ENCODE data around the gene IER5. TPM values are rescaled to one million over a fixed set of nuclear protein-coding genes. Genes with fewer than 3 reads are reported as not detected.

Gene IER5
- total RNA-seq, 1 donor from 2014 or later, result 18.0 TPM

- no peak for DNase-seq (ENCODE audit: low spot score)
- Mint-ChIP-seq H3K4me3 (ENCODE audit: unreplicated experiment) (peak overlapping the region; percentile 80), H3K27ac (ENCODE audit: unreplicated experiment) (peak overlapping the region; percentile 83), H3K9me3 (ENCODE audit: unreplicated experiment) (no peaks in the 10 kb centered on the region), H3K36me3 (ENCODE audit: low read depth, unreplicated experiment) (peaks cover 10% of the 10 kb centered on the region), H3K4me1 (ENCODE audit: unreplicated experiment) (peaks cover 60% of the 10 kb centered on the region), H3K27me3 (ENCODE audit: unreplicated experiment) (peaks cover 15% of the 10 kb centered on the region)
- TF ChIP-seq CTCF (IDR thresholded peaks at IDR 0.05; ENCODE audit: unreplicated experiment), result no peak
Observed at GRCh38 chr1:181136738-181137122, 48.2 kb downstream of the IER5 start.

- H3K9me3 Mint-ChIP-seq (ENCODE audit: unreplicated experiment), result no peaks in the 10 kb centered on the region
- peak overlapping the region; percentile 83 for H3K27ac Mint-ChIP-seq (ENCODE audit: unreplicated experiment)
- H3K4me3 Mint-ChIP-seq (ENCODE audit: unreplicated experiment), result no peak overlapping the region
- H3K4me1 Mint-ChIP-seq (ENCODE audit: unreplicated experiment), result peaks cover 66% of the 10 kb centered on the region
- peaks cover 15% of the 10 kb centered on the region for H3K27me3 Mint-ChIP-seq (ENCODE audit: unreplicated experiment)
- peaks cover 10% of the 10 kb centered on the region for H3K36me3 Mint-ChIP-seq (ENCODE audit: low read depth, unreplicated experiment)
- no peak for TF ChIP-seq CTCF (IDR thresholded peaks at IDR 0.05; ENCODE audit: unreplicated experiment)
- DNase-seq (ENCODE audit: low spot score), result no peak
Observed at GRCh38 chr1:181137217-181137743, 48.8 kb downstream of the IER5 start.

GRCh38 chr1:181139631-181140061 lies 51.1 kb downstream of the IER5 start:
- no peak for DNase-seq (ENCODE audit: low spot score)
- TF ChIP-seq CTCF (IDR thresholded peaks at IDR 0.05; ENCODE audit: unreplicated experiment), result no peak
- Mint-ChIP-seq H3K27ac (ENCODE audit: unreplicated experiment) (no peak overlapping the region), H3K9me3 (ENCODE audit: unreplicated experiment) (no peaks in the 10 kb centered on the region), H3K4me1 (ENCODE audit: unreplicated experiment) (peaks cover 66% of the 10 kb centered on the region), H3K36me3 (ENCODE audit: low read depth, unreplicated experiment) (peaks cover 10% of the 10 kb centered on the region), H3K27me3 (ENCODE audit: unreplicated experiment) (peaks cover 13% of the 10 kb centered on the region), H3K4me3 (ENCODE audit: unreplicated experiment) (no peak overlapping the region)

GRCh38 chr1:181140398-181140797 lies 51.9 kb downstream of the IER5 start:
- H3K4me1 Mint-ChIP-seq (ENCODE audit: unreplicated experiment), result peaks cover 59% of the 10 kb centered on the region
- H3K27me3 Mint-ChIP-seq (ENCODE audit: unreplicated experiment), result peaks cover 13% of the 10 kb centered on the region
- H3K9me3 Mint-ChIP-seq (ENCODE audit: unreplicated experiment), result no peaks in the 10 kb centered on the region
- H3K4me3 Mint-ChIP-seq (ENCODE audit: unreplicated experiment), result no peak overlapping the region
- no peak overlapping the region for H3K27ac Mint-ChIP-seq (ENCODE audit: unreplicated experiment)
- peaks cover 10% of the 10 kb centered on the region for H3K36me3 Mint-ChIP-seq (ENCODE audit: low read depth, unreplicated experiment)
- TF ChIP-seq CTCF (IDR thresholded peaks at IDR 0.05; ENCODE audit: unreplicated experiment), result no peak
- no peak for DNase-seq (ENCODE audit: low spot score)

- H3K36me3 Mint-ChIP-seq (ENCODE audit: low read depth, unreplicated experiment), result peaks cover 10% of the 10 kb centered on the region
- DNase-seq (ENCODE audit: low spot score), result no peak
- no peaks in the 10 kb centered on the region for H3K9me3 Mint-ChIP-seq (ENCODE audit: unreplicated experiment)
- no peak overlapping the region for H3K27ac Mint-ChIP-seq (ENCODE audit: unreplicated experiment)
- TF ChIP-seq CTCF (IDR thresholded peaks at IDR 0.05; ENCODE audit: unreplicated experiment), result no peak
- H3K27me3 Mint-ChIP-seq (ENCODE audit: unreplicated experiment), result peaks cover 13% of the 10 kb centered on the region
- no peak overlapping the region for H3K4me3 Mint-ChIP-seq (ENCODE audit: unreplicated experiment)
- peaks cover 55% of the 10 kb centered on the region for H3K4me1 Mint-ChIP-seq (ENCODE audit: unreplicated experiment)
Observed at GRCh38 chr1:181140891-181141290, 52.4 kb downstream of the IER5 start.
